Activated CD8-positive, alpha-beta memory T cell treated with anti-CD3 and anti-CD28 coated beads for 24 hours (primary cell): ENCODE results near the gene TAT.

Experiments
- DNase-seq: peaks from one replicate; pipeline ENCODE4 v3.0.0-alpha.2; 2020

Gene TAT

DNA sequence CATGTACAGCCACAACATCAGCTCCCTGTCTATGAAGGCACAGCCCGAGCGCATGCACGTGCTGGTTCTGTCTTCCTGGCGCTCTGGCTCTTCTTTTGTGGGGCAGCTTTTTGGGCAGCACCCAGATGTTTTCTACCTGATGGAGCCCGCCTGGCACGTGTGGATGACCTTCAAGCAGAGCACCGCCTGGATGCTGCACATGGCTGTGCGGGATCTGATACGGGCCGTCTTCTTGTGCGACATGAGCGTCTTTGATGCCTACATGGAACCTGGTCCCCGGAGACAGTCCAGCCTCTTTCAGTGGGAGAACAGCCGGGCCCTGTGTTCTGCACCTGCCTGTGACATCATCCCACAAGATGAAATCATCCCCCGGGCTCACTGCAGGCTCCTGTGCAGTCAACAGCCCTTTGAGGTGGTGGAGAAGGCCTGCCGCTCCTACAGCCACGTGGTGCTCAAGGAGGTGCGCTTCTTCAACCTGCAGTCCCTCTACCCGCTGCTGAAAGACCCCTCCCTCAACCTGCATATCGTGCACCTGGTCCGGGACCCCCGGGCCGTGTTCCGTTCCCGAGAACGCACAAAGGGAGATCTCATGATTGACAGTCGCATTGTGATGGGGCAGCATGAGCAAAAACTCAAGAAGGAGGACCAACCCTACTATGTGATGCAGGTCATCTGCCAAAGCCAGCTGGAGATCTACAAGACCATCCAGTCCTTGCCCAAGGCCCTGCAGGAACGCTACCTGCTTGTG is 40.0 kb downstream of the TAT start:
- DNase-seq, result no peak

DNA sequence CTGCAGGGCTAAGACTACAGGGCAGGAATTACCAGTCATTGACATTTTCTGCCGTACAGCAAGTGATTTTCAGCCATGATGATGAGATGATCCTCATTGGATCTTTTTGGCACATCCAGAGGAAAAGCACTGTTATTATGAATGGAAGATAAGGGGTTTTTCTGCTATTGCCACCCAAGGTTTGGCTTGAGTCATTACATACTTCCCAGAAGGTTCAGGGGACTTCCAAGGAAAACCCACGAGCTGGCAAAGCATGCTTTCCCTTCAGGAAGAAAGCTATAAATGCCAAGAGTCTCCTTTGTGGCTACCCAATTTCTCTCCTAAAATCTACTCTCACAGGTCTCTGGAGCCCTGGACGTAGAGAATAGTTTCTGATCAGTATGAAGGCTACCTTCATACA is 44.5 kb downstream of the TAT start:
- no peak for DNase-seq

DNA sequence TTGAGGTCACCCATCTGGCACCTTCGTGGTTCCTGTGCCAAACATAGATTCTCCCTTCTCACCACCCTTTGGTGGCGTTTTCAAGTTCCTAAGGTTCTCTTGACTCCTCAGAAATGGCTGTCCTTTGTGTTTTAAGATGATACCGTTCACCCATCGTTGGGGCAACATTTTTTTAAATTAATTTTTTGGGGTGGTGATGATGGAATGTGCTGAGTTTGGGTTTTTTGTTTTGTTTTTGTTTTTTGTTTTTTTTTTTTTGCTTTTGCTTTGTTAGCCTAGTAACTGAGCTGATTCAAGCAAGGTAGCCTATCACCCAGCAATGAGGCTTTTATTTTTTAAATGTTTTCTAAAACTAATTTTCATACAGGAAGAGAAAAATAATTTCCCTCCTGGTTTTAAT is 48.0 kb downstream of the TAT start:
- DNase-seq, result no peak

DNA sequence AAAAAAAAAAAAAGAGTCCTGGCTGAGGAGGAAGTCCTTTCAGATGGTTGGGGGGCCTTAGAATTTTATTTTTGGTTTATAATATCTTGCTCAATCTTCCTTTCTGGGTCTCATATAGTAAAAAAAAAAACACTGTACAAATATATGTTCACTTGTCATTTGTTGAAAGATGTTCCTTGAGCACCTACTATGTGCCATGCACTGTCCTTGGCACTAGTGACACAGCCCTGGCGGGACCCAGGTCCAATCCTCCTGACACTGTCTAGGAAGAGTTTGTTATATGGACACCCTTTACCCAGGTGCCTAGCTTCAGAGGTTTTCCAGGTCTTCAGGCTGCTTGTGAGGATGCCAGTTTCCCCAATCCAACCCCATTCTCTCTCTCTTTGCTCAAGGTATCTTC is 48.6 kb downstream of the TAT start:
- DNase-seq, result no peak

DNA sequence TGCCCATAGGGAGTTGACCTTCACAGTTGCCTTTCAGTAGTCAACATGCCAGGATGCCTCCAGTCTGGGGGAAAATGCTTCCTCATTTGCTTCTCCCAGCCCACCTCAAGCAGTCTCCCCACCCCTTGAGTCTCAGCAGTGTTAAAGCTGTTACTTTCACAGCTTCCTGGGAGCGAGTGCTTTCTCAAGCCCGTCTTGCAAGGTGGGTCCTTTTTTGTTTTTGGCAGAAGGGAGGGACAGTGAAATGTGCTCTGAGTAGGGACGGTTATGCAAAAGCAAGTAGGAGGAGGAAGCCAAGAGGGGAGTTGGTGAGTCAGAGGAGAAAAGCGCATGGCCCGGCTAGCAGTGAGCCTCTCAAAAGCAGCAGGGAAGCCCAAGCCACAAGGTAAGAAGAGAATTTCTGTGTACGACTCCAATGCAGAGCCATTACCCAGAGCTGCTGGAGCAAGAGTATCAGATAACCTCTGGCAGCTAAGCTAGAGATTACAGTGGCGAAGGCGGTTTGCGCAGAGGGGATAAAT is 50.7 kb downstream of the TAT start, which contains the start of gene CHST4:
CHST4 (plus strand) TSS at position 316 of the 521 bp plus-strand sequence. CDS start 10,252 bp downstream, outside the sequence.
- DNase-seq, result no peak

DNA sequence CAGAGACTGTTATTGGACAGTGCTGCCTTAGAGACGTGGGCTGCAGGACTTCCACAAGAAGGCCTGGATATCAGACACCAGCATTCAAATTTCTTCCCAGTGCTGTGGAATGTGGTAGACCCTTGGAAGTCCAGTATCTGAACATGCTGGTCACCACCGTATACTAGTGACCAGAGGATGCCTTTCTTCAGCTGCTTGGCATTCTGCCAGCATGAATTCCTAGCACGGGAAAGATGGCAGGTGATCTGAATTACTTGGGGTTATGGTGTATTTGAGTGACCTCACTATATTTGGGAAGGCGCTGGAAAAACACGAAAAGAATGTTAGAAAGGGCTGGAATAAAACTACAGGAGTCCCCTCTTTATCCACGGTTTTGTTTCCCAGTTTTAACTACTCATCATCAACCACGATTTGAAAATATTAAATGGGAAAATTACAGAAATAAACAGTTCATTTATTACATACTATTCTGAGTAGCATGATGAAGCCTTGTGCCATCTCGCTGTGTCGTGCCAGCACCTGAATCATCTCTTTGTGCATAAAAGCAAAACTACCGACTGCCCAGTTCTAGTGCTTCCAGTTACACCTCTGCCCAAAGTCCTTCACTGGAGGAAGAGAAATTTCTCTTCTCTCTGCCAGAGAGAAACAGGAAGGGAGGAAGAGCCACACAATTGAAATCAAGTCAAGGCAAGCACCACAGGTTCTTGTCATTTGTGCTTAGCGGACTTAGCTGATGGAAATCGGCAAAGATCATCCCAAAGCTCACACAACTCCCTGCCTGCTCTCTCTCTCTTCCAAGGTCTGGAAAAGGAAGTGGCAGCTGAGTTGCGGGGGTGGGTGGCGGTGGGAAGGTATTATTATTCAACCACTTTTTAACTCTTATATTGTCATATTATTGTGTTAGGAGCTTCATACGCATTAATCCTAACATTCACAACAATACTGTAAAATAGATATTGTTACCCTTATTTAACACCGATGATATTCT is 52.0 kb downstream of the TAT start:
- DNase-seq, result no peak

DNA sequence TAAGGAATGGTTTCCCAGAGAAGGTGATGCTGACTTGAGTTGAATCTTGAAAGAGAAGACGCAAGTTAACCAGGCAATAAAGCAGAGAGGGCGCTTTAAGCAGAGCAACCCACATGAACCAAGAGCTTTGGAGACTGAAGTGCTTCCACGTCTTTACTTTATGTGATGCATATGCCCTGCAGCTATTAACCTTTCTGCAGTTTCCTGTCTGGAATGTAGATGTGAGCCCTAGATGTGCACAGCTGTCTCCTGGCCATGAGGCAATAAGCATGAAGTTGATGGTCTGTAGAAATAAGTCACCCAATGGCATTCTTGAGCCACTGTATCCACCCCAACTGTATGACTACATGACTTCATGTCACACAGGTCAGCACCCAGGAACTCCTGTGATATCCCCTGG is 56.3 kb downstream of the TAT start:
- DNase-seq, result no peak
